H9 (cell line): ENCODE data around the gene KCNA2. TPM values are rescaled to one million over a fixed set of nuclear protein-coding genes. Genes with fewer than 3 reads are reported as not detected.
A peak's percentile ranks its signal among the peaks of the same experiment; 100 is the strongest.

Source experiments
- DNase-seq: peaks from one replicate; pipeline ENCODE4 v3.0.0-alpha.2; 2017
- H2AFZ ChIP-seq: one replicate; pipeline ENCODE4 v1.6.1; 2013; ENCODE audit warnings: mild to moderate bottlenecking, low read length, control low read depth, moderate library complexity
- H2AK5ac ChIP-seq: 2 replicates; pipeline ENCODE4 v1.6.1; 2013; ENCODE audit warnings: low read length, control low read depth, mixed read lengths; ENCODE audit not compliant: insufficient read length
- H2BK120ac ChIP-seq: one replicate; pipeline ENCODE4 v1.6.1; 2013; ENCODE audit warnings: low read depth, mild to moderate bottlenecking, low read length, control low read depth, inconsistent platforms; ENCODE audit not compliant: poor library complexity, severe bottlenecking
- H2BK12ac ChIP-seq: 2 replicates; pipeline ENCODE4 v1.6.1; 2013; ENCODE audit warnings: low read length, control low read depth, mixed read lengths, low read depth; ENCODE audit not compliant: insufficient read length
- H2BK15ac ChIP-seq: 2 replicates; pipeline ENCODE4 v1.6.1; 2013; ENCODE audit warnings: low read depth, low read length, control low read depth
- H2BK20ac ChIP-seq: one replicate; pipeline ENCODE4 v1.6.1; 2013; ENCODE audit warnings: low read depth, mild to moderate bottlenecking, low read length, control low read depth, inconsistent platforms; ENCODE audit not compliant: poor library complexity, severe bottlenecking
- H2BK5ac ChIP-seq: 2 replicates; pipeline ENCODE4 v1.6.1; 2013; ENCODE audit warnings: low read length, control low read depth, mixed read lengths; ENCODE audit not compliant: insufficient read length
- H3K14ac ChIP-seq: 2 replicates; pipeline ENCODE4 v1.6.1; 2013; ENCODE audit warnings: low read length, control low read depth; ENCODE audit not compliant: insufficient read depth
- H3K18ac ChIP-seq: 2 replicates; pipeline ENCODE4 v1.6.1; 2013; ENCODE audit warnings: low read depth, mild to moderate bottlenecking, mixed read lengths, low read length, control low read depth; ENCODE audit not compliant: insufficient read length
- H3K23ac ChIP-seq: 2 replicates; pipeline ENCODE4 v1.6.1; 2013; ENCODE audit warnings: low read length, control low read depth, mixed read lengths, low read depth; ENCODE audit not compliant: insufficient read length
- H3K23me2 ChIP-seq: 2 replicates; pipeline ENCODE4 v1.6.1; 2013; ENCODE audit warnings: low read depth, mild to moderate bottlenecking, mixed read lengths, low read length, control low read depth; ENCODE audit not compliant: insufficient read length, poor library complexity, severe bottlenecking
- H3K27ac ChIP-seq: 2 replicates; pipeline ENCODE4 v1.5.1; 2013; ENCODE audit warnings: low read length, control low read depth, mixed read lengths, low read depth; ENCODE audit not compliant: insufficient read length
- H3K27me3 ChIP-seq: 2 replicates; pipeline ENCODE4 v1.6.1; 2013; ENCODE audit warnings: low read length, control low read depth, inconsistent platforms; ENCODE audit not compliant: insufficient read depth
- H3K4ac ChIP-seq: 2 replicates; pipeline ENCODE4 v1.6.1; 2013; ENCODE audit warnings: low read depth, mild to moderate bottlenecking, control low read depth, inconsistent platforms, low read length, moderate library complexity
- H3K4me1 ChIP-seq: 2 replicates; pipeline ENCODE4 v1.6.1; 2013; ENCODE audit warnings: low read length, control low read depth, inconsistent platforms; ENCODE audit not compliant: insufficient read depth
- H3K4me2 ChIP-seq: 2 replicates; pipeline ENCODE4 v1.6.1; 2013; ENCODE audit warnings: low read length, control low read depth, mixed read lengths; ENCODE audit not compliant: insufficient read length, insufficient read depth
- H3K56ac ChIP-seq: 2 replicates; pipeline ENCODE4 v1.6.1; 2013; ENCODE audit warnings: low read depth, mild to moderate bottlenecking, mixed read lengths, low read length, control low read depth; ENCODE audit not compliant: insufficient read length
- H3K79me1 ChIP-seq: 2 replicates; pipeline ENCODE4 v1.6.1; 2013; ENCODE audit warnings: low read depth, mild to moderate bottlenecking, moderate library complexity, low read length, control low read depth, inconsistent platforms; ENCODE audit not compliant: insufficient read depth, poor library complexity, severe bottlenecking
- H3K79me2 ChIP-seq: 2 replicates; pipeline ENCODE4 v1.6.1; 2013; ENCODE audit warnings: low read length, control low read depth, inconsistent platforms; ENCODE audit not compliant: insufficient read depth
- H3K9ac ChIP-seq: 2 replicates; pipeline ENCODE4 v1.6.1; 2013; ENCODE audit warnings: low read length, control low read depth, mixed read lengths; ENCODE audit not compliant: insufficient read length; ENCODE audit errors: extremely low read depth
- H3K9me3 ChIP-seq: one replicate; pipeline ENCODE4 v1.6.1; 2013; ENCODE audit warnings: low read depth, low read length, inconsistent platforms; ENCODE audit not compliant: control insufficient read depth
- H3T11ph ChIP-seq: one replicate; pipeline ENCODE4 v1.6.1; 2013; ENCODE audit warnings: mild to moderate bottlenecking, low read length, control low read depth, inconsistent platforms
- H4K20me1 ChIP-seq: one replicate; pipeline ENCODE4 v1.6.1; 2013; ENCODE audit not compliant: control insufficient read depth, insufficient read length, insufficient read depth
- H4K5ac ChIP-seq: 2 replicates; pipeline ENCODE4 v1.6.1; 2013; ENCODE audit warnings: low read depth, mild to moderate bottlenecking, mixed read lengths, low read length, control low read depth; ENCODE audit not compliant: insufficient read length
- H4K8ac ChIP-seq: replicated peaks from 2 replicates; pipeline ENCODE4 v1.6.1; 2013; ENCODE audit warnings: low read length, control low read depth, mixed read lengths, low read depth; ENCODE audit not compliant: insufficient read length
- H4K91ac ChIP-seq: 2 replicates; pipeline ENCODE4 v1.6.1; 2013; ENCODE audit warnings: low read depth, mild to moderate bottlenecking, moderate library complexity, mixed read lengths, low read length, control low read depth; ENCODE audit not compliant: insufficient read length
- H3K27ac Mint-ChIP-seq, 3 experiments: 2 replicates in 2 of 3; 3 replicates in 1 of 3; pipeline ENCODE4 v1.8.0; 2020 to 2021; ENCODE audit warnings: mixed read lengths in 3 of 3, mild to moderate bottlenecking in 1 of 3, moderate library complexity in 1 of 3
- H3K27me3 Mint-ChIP-seq: 2 replicates; pipeline ENCODE4 v1.8.0; 2021; ENCODE audit warnings: low read depth, mild to moderate bottlenecking, moderate library complexity, mixed read lengths
- H3K36me3 Mint-ChIP-seq, 3 experiments: 2 replicates in 2 of 3; 3 replicates in 1 of 3; pipeline ENCODE4 v1.8.0; 2020 to 2021; ENCODE audit warnings: low read depth in 3 of 3, mixed read lengths in 3 of 3; ENCODE audit not compliant: insufficient read depth in 1 of 3
- H3K4me1 Mint-ChIP-seq, 2 experiments: 2 replicates each; pipeline ENCODE4 v1.8.0; 2020; ENCODE audit warnings: mixed read lengths in 2 of 2
- H3K4me3 Mint-ChIP-seq, 2 experiments: 2 replicates in 1 of 2; 3 replicates in 1 of 2; pipeline ENCODE4 v1.8.0; 2020 to 2021; ENCODE audit warnings: mild to moderate bottlenecking in 2 of 2, mixed read lengths in 2 of 2, moderate library complexity in 1 of 2
- H3K9me3 Mint-ChIP-seq, 2 experiments: 2 replicates in 1 of 2; 3 replicates in 1 of 2; pipeline ENCODE4 v1.8.0; 2020; ENCODE audit warnings: mild to moderate bottlenecking in 2 of 2, mixed read lengths in 2 of 2, moderate library complexity in 1 of 2
- CTCF ChIP-seq: fragments of 200-600 bp; sonication (generic); conservative IDR thresholded peaks from 3 replicates; pipeline ENCODE4 v1.8.0; 2021; ENCODE audit warnings: antibody characterized with exemption, mild to moderate bottlenecking
- WGBS: extraction: QIAGEN DNeasy Blood & Tissue Kit; methylation state at CpG from one replicate; pipeline ENCODE4 v1.1.7; 2013; ENCODE audit warnings: missing lambda C conversion rate, low lambda C conversion rate, mixed read lengths; ENCODE audit not compliant: insufficient read length; ENCODE audit errors: extremely low coverage; 5-methylcytosine and 5-hydroxymethylcytosine counted together
- total RNA-seq: library from RNA; stranded (reverse); gene quantifications from 2 replicates; pipeline ENCODE4 v1.2.1, GENCODE V29; 2021

Gene KCNA2
- total RNA-seq, 1 experiment from 2014 or later = 0.33 TPM

GRCh38 chr1:110601332-110601731 lies 4.8 kb downstream of the KCNA2 start:
- peaks cover 92% of the 10 kb centered on the region for H3K27me3 Mint-ChIP-seq
- no peak overlapping the region for H2AFZ ChIP-seq
- no peaks in the 10 kb centered on the region; a peak in 1 of 7 replicates for H3K36me3 Mint-ChIP-seq
- no peak overlapping the region for H3K14ac ChIP-seq
- H2BK15ac ChIP-seq = no peak overlapping the region
- H3K4ac ChIP-seq = no peak overlapping the region
- H2AK5ac ChIP-seq = no peak overlapping the region
- H3K23me2 ChIP-seq = no peaks in the 10 kb centered on the region
- no peak overlapping the region for H4K91ac ChIP-seq
- WGBS = no CpG with 5 or more reads among the region's 5 CpGs
- H3K79me2 ChIP-seq = no peaks in the 10 kb centered on the region
- no peaks in the 10 kb centered on the region for H4K20me1 ChIP-seq
- no peak overlapping the region for H4K5ac ChIP-seq
- H3K4me3 Mint-ChIP-seq = no peak overlapping the region
- no peak overlapping the region for H3K23ac ChIP-seq
- no peak for TF ChIP-seq CTCF
- peak; percentile 3 for DNase-seq
- no peaks in the 10 kb centered on the region for H3K9me3 ChIP-seq
- no peak overlapping the region for H2BK20ac ChIP-seq
- no peak overlapping the region for H4K8ac ChIP-seq
- no peak overlapping the region for H3K27ac Mint-ChIP-seq
- H2BK120ac ChIP-seq = no peak overlapping the region
- no peak overlapping the region for H3T11ph ChIP-seq
- H3K4me1 Mint-ChIP-seq = peaks cover 10% of the 10 kb centered on the region in 2 experiments
- H3K27me3 ChIP-seq = peaks cover 17% of the 10 kb centered on the region; the same call in 1 of the 2 replicates
- H3K9ac ChIP-seq = no peak overlapping the region
- no peaks in the 10 kb centered on the region for H3K4me1 ChIP-seq
- no peak overlapping the region for H3K27ac ChIP-seq
- H2BK5ac ChIP-seq = no peak overlapping the region
- H3K9me3 Mint-ChIP-seq = no peaks in the 10 kb centered on the region
- H3K4me2 ChIP-seq = no peak overlapping the region
- no peak overlapping the region for H2BK12ac ChIP-seq
- no peak overlapping the region for H3K18ac ChIP-seq
- H3K56ac ChIP-seq = no peak overlapping the region
- H3K79me1 ChIP-seq = no peaks in the 10 kb centered on the region
